ENCODE results near the gene CEP63.

CEP63 gene

DNA sequence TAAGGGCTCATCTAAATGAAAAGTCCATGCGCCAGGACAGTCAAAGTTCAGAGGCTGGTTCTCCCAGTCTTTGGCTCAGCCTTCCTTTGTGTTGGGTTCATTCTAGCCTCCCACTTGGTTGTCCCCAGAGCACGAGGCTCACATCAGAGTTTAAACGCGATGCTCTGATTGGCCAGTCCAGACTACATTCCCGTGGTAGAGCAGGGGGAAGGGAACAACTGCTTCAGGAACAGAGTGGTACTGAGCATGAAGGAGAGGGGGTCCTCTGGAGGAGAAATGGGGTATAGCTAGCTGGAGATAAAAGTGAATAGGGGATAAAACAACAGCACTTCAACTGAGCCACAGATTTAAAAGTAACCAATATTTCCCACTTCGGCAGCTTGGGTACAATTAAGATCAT, 32.2 kb upstream of the CEP63 start:
- 68 to 70% methylated on average over 4 to 6 of the region's 6 CpGs for WGBS, 2 experiments (ENCODE audit: insufficient coverage in 2 of 2)
- Histone ChIP-seq H3K27ac (ENCODE audit: low read depth, low read length, severe bottlenecking) (no peak overlapping the region), H3K9me3 (ENCODE audit: control insufficient read depth, low read length) (no peaks in the 10 kb centered on the region)

DNA sequence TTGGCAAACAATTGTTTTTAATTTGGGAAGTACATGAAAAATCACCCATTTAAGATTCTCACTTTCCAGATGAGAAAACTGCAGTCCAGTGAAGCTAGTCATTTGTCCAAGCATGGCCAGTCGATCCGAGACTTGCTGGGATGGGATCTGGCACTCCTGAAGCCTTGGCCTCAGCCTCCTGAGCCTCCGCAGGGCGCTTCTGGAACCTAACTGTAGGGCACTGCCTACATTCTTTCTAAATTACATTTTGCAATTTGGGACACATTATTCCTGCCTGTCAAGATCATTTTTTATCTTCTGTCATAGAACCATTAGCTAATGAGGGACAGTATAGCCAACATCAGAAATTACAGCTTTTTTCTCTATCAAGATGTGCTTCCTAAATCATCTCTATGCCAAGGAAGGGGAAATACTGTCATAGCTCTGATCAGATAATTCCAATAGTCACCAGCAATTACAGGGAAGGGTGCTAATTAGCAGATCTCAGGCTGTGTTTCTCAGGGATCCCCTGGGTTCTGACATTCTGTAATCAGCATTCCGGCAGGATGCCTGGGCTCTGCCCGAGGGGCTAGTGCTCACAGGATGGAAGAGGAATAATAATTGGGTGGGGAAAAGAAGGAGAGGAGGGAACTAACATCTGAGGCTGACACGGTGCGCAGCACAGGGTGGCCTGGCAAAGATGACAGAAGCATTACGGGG, 28.3 kb upstream of the CEP63 start:
- H3K4me3 ChIP-seq (ENCODE audit: extremely low read depth, insufficient read depth, low read length, poor library complexity, severe bottlenecking): no peak overlapping the region
- H3K9me3 ChIP-seq (ENCODE audit: control insufficient read depth, low read length): no peaks in the 10 kb centered on the region
- H3K27ac ChIP-seq (ENCODE audit: low read depth, low read length, severe bottlenecking): no peak overlapping the region
- 72 to 84% methylated on average over 4 to 6 of the region's 9 CpGs for WGBS, 2 experiments (ENCODE audit: insufficient coverage in 2 of 2)
- no peaks in the 10 kb centered on the region for H3K36me3 ChIP-seq (ENCODE audit: control insufficient read depth, insufficient read depth, low read length)
- H3K4me1 ChIP-seq (ENCODE audit: control insufficient read depth, insufficient read depth, low read length, poor library complexity, severe bottlenecking): peaks cover 9% of the 10 kb centered on the region

More for the DNA sequence above, 32.2 kb upstream of the CEP63 start:
- Histone ChIP-seq H3K4me3 (ENCODE audit: extremely low read depth, insufficient read depth, low read length, poor library complexity, severe bottlenecking) (no peak overlapping the region), H3K36me3 (ENCODE audit: control insufficient read depth, insufficient read depth, low read length) (no peaks in the 10 kb centered on the region), H3K4me1 (ENCODE audit: control insufficient read depth, insufficient read depth, low read length, poor library complexity, severe bottlenecking) (no peaks in the 10 kb centered on the region)

DNA sequence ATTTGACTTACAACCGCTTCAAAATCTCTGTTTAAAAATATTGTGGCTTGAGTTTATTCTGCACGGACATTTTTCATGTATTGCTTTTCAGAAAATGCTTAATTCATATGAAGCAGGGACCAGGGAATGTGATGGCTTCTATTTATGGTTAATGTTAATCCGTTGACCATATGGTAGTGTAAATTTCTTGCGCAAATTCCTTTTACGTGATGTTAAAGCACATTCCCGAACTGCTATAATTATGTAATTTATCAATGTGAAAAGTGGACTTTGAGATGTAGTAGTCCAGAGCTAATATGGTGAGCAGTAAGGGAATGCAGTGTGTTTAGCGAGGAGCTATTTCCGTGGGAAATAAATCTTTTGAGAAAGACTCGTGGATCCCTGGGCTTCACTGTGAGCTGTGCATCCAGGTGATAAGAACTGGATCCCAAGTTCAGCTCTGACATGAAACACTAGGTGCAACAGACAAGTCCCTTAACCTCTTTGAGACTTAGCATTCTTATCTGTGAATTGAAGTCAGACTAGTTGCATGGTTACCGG, 27.4 kb upstream of the CEP63 start:
- H3K4me1 ChIP-seq (ENCODE audit: control insufficient read depth, insufficient read depth, low read length, poor library complexity, severe bottlenecking): peaks cover 18% of the 10 kb centered on the region
- H3K36me3 ChIP-seq (ENCODE audit: control insufficient read depth, insufficient read depth, low read length): no peaks in the 10 kb centered on the region

DNA sequence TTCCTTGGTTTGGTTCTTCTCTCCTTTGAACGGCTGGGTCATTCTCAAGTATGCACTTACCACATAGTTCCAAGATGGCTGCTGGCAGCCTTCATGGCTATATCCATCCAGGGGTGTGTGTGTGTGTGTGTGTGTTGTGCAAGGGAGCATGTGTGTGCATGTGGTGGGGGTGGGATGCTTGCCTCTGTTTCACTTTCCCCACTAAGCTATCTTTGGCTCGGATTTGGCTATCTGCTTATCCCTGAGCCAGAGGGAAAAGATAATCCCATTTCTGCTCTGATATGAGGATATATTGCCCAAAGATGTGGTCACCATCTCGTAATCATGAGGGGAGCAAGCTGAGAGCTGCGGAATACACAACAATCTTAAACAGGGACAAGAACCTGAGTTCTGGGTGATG, 26.3 kb upstream of the CEP63 start:
- Histone ChIP-seq H3K36me3 (ENCODE audit: control insufficient read depth, insufficient read depth, low read length) (no peaks in the 10 kb centered on the region), H3K9me3 (ENCODE audit: control insufficient read depth, low read length) (no peaks in the 10 kb centered on the region), H3K4me1 (ENCODE audit: control insufficient read depth, insufficient read depth, low read length, poor library complexity, severe bottlenecking) (peaks cover 26% of the 10 kb centered on the region), H3K27ac (ENCODE audit: low read depth, low read length, severe bottlenecking) (no peak overlapping the region), H3K4me3 (ENCODE audit: extremely low read depth, insufficient read depth, low read length, poor library complexity, severe bottlenecking) (no peak overlapping the region)
- 100% methylated on average over 1 to 4 of the region's 4 CpGs for WGBS, 2 experiments (ENCODE audit: insufficient coverage in 2 of 2)

More for the DNA sequence above, 27.4 kb upstream of the CEP63 start:
- Histone ChIP-seq H3K27ac (ENCODE audit: low read depth, low read length, severe bottlenecking) (no peak overlapping the region), H3K4me3 (ENCODE audit: extremely low read depth, insufficient read depth, low read length, poor library complexity, severe bottlenecking) (no peak overlapping the region), H3K9me3 (ENCODE audit: control insufficient read depth, low read length) (no peaks in the 10 kb centered on the region)
- WGBS, 2 experiments (ENCODE audit: insufficient coverage in 2 of 2): 92 to 96% methylated on average over 8 to 9 of the region's 10 CpGs

DNA sequence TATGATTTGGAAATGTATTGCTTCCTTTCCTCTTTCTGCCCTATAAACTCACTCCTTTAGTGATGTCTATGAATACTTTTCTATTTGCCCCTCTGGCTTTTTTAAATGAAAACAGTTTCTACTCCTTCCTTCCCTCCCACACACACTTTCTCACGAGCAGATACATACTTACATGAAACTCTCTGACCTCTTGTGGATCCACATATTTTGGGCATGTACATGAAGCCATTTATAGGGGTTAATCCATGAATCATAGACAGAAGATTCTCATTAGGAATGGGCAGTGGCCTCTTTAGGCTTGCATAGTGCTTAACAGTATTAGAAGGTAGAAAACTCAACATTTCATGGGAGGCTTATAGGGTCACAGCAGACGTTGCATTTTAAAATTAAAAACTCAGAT, 24.9 kb upstream of the CEP63 start:
- no peaks in the 10 kb centered on the region for H3K36me3 ChIP-seq (ENCODE audit: control insufficient read depth, insufficient read depth, low read length)
- 89 to 100% methylated on average over 1 of the region's 2 CpGs for WGBS, 2 experiments (ENCODE audit: insufficient coverage in 2 of 2)
- peaks cover 30% of the 10 kb centered on the region for H3K4me1 ChIP-seq (ENCODE audit: control insufficient read depth, insufficient read depth, low read length, poor library complexity, severe bottlenecking)
- no peaks in the 10 kb centered on the region for H3K9me3 ChIP-seq (ENCODE audit: control insufficient read depth, low read length)
- H3K4me3 ChIP-seq (ENCODE audit: extremely low read depth, insufficient read depth, low read length, poor library complexity, severe bottlenecking): no peak overlapping the region
- no peak overlapping the region for H3K27ac ChIP-seq (ENCODE audit: low read depth, low read length, severe bottlenecking)

DNA sequence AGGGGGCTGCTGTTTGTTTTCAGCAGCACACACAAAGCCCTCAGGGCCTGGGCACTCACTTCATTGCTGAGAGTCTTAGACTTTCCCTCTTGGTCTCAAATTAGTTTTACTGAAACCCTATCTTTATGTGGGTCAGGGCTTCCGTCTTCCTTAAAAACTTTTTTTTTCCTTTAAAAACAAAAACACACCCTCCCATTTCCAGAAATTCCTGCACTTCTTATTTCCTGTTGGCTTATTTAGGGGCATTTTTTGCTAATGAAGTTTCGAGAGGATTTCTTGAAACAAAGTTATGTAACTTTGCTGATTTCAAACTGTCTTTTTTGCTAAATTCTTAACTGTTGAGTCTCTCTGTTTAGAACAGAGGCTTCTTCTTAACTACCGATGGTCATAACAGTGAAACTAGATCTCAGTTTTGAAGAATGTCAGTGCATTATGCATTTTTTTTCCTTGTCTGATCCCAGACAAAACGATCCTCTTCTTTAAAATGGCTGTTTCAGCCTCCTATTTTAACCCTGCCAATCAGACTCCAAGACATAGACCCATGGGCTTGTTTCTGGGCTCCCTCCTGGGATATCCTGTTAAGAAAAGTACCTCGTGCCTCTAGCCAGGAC, 23.4 kb upstream of the CEP63 start:
- Histone ChIP-seq H3K4me1 (ENCODE audit: control insufficient read depth, insufficient read depth, low read length, poor library complexity, severe bottlenecking) (peaks cover 30% of the 10 kb centered on the region), H3K27ac (ENCODE audit: low read depth, low read length, severe bottlenecking) (peak overlapping the region; percentile 98), H3K36me3 (ENCODE audit: control insufficient read depth, insufficient read depth, low read length) (no peaks in the 10 kb centered on the region), H3K9me3 (ENCODE audit: control insufficient read depth, low read length) (no peaks in the 10 kb centered on the region), H3K4me3 (ENCODE audit: extremely low read depth, insufficient read depth, low read length, poor library complexity, severe bottlenecking) (no peak overlapping the region)
- WGBS, 2 experiments (ENCODE audit: insufficient coverage in 2 of 2): 38 to 61% methylated on average over 2 to 4 of the region's 5 CpGs

DNA sequence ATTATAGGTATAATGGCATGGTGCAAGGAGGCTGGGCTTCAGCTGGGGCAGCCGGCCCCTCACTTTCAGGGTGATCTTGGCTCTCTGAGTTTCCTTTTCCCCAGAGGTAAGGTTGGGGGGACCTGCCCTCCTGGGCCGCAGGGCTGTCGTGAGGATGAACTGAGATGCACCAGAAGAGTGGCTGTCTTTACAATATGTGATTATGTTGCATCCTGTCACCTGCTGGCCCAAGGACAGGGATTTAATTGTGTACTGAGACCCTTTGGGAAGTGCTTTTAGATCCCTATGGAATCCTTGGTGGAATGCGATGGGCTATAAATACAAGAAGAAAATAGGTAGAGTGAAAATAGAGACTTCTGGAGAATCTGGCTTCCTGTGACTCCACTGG, 22.2 kb upstream of the CEP63 start:
- no peaks in the 10 kb centered on the region for H3K9me3 ChIP-seq (ENCODE audit: control insufficient read depth, low read length)
- H3K36me3 ChIP-seq (ENCODE audit: control insufficient read depth, insufficient read depth, low read length): no peaks in the 10 kb centered on the region
- peak overlapping the region; percentile 98 for H3K27ac ChIP-seq (ENCODE audit: low read depth, low read length, severe bottlenecking)
- WGBS, 2 experiments (ENCODE audit: insufficient coverage in 2 of 2): 23 to 49% methylated on average over 3 of the region's 4 CpGs
- no peak overlapping the region for H3K4me3 ChIP-seq (ENCODE audit: extremely low read depth, insufficient read depth, low read length, poor library complexity, severe bottlenecking)
- H3K4me1 ChIP-seq (ENCODE audit: control insufficient read depth, insufficient read depth, low read length, poor library complexity, severe bottlenecking): peaks cover 30% of the 10 kb centered on the region

DNA sequence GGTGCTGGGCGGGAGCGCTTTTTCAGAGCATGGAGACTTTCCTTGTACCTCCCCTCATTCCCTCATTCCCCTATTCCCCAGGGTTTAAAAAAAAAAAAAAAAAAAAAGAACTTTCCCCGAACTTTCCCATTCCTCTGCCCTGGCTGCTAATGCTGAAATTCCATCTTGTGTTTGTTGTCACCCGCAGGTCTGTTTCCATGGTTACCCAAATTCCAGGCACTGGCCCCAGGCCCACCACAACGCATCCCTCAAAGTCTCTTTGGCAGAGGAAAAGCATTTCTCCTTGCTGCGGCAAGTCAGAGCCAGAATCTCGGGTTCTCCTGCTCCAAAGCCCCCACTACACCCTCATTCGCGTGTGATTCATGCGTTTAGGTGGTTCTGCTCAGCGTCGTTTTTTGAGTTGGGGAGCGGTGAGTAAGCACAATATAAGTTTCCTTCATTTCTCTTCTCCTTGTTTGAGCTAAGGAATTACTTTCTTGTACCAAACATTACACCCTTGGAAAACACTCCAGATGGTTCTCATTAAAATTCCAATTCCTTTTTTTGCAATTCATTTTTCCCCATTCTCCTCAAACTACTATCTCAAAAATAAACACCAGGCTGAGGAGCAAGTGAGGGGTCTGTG, 21.7 kb upstream of the CEP63 start:
- H3K36me3 ChIP-seq (ENCODE audit: control insufficient read depth, insufficient read depth, low read length): no peaks in the 10 kb centered on the region
- no peaks in the 10 kb centered on the region for H3K9me3 ChIP-seq (ENCODE audit: control insufficient read depth, low read length)
- peaks cover 30% of the 10 kb centered on the region for H3K4me1 ChIP-seq (ENCODE audit: control insufficient read depth, insufficient read depth, low read length, poor library complexity, severe bottlenecking)
- H3K4me3 ChIP-seq (ENCODE audit: extremely low read depth, insufficient read depth, low read length, poor library complexity, severe bottlenecking): no peak overlapping the region
- 0 to 16% methylated on average over 1 to 7 of the region's 13 CpGs for WGBS, 2 experiments (ENCODE audit: insufficient coverage in 2 of 2)
- H3K27ac ChIP-seq (ENCODE audit: low read depth, low read length, severe bottlenecking): peak overlapping the region; percentile 98

- H3K27ac ChIP-seq (ENCODE audit: low read depth, low read length, severe bottlenecking): peak overlapping the region; percentile 98
- H3K4me1 ChIP-seq (ENCODE audit: control insufficient read depth, insufficient read depth, low read length, poor library complexity, severe bottlenecking): peaks cover 30% of the 10 kb centered on the region
- no peak overlapping the region for H3K4me3 ChIP-seq (ENCODE audit: extremely low read depth, insufficient read depth, low read length, poor library complexity, severe bottlenecking)
- no peaks in the 10 kb centered on the region for H3K9me3 ChIP-seq (ENCODE audit: control insufficient read depth, low read length)
- WGBS, 2 experiments (ENCODE audit: insufficient coverage in 2 of 2): 83 to 85% methylated on average over 8 of the region's 8 CpGs
- H3K36me3 ChIP-seq (ENCODE audit: control insufficient read depth, insufficient read depth, low read length): no peaks in the 10 kb centered on the region
Measured at GRCh38 chr3:134464689-134465365, 21.0 kb upstream of the CEP63 start.

DNA sequence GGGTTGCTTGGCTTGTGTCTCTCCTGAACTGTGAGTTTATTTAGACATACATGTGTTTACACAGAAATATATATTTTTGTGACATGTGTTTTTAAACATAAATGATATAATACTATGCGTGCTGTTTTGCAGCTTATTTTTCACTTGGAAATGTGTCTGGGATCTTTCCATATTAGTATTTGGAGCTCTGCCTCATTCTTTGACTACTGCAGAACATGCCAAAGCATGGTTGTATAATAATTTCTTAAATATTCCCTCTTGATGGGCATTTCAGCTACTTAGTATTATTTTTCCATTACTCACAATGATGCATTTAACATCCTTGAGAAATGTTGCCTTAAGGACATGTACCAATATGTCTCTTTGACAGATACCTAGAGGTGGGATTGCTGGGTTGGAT, 19.5 kb upstream of the CEP63 start:
- Histone ChIP-seq H3K9me3 (ENCODE audit: control insufficient read depth, low read length) (no peaks in the 10 kb centered on the region), H3K4me3 (ENCODE audit: extremely low read depth, insufficient read depth, low read length, poor library complexity, severe bottlenecking) (no peak overlapping the region), H3K27ac (ENCODE audit: low read depth, low read length, severe bottlenecking) (no peak overlapping the region), H3K4me1 (ENCODE audit: control insufficient read depth, insufficient read depth, low read length, poor library complexity, severe bottlenecking) (peaks cover 32% of the 10 kb centered on the region), H3K36me3 (ENCODE audit: control insufficient read depth, insufficient read depth, low read length) (no peaks in the 10 kb centered on the region)
- WGBS, 2 experiments (ENCODE audit: insufficient coverage in 2 of 2): no CpG with 5 or more reads among the region's 1 CpG
